ENCODE results near the gene TXN. TPM values are rescaled to one million over a fixed set of nuclear protein-coding genes. Genes with fewer than 3 reads are reported as not detected.
"Not testable (repeated sequence)": the region's sequence is repeated elsewhere in the genome, so short reads cannot be mapped to it uniquely, and the experiment has no call there.

TXN gene
- total RNA-seq, 1 donor from 2014 or later, result 205 TPM

DNA sequence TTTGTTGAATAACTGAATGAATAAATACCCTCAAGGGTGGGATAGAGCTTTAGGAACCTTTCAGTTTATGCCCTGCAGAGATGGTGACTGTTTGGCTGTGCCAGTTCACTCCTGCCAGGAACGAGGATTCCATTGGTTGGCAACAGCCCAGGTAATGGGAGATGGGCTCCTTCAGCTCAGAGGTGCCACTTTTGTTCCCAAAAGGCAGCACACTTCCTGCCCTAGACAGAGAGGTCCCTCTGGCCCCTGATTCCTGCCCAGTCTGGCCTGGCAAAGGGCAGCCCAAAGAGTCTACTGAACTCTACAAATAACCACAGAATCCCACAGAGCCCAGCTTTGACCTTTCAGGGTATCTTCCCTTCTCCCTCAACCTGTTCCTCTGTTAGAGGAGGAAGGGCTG, 49.9 kb downstream of the TXN start:
- TF ChIP-seq, protein P1, sequence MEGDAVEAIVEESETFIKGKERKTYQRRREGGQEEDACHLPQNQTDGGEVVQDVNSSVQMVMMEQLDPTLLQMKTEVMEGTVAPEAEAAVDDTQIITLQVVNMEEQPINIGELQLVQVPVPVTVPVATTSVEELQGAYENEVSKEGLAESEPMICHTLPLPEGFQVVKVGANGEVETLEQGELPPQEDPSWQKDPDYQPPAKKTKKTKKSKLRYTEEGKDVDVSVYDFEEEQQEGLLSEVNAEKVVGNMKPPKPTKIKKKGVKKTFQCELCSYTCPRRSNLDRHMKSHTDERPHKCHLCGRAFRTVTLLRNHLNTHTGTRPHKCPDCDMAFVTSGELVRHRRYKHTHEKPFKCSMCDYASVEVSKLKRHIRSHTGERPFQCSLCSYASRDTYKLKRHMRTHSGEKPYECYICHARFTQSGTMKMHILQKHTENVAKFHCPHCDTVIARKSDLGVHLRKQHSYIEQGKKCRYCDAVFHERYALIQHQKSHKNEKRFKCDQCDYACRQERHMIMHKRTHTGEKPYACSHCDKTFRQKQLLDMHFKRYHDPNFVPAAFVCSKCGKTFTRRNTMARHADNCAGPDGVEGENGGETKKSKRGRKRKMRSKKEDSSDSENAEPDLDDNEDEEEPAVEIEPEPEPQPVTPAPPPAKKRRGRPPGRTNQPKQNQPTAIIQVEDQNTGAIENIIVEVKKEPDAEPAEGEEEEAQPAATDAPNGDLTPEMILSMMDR (conservative IDR thresholded peaks at IDR 0.05), result no peak
- Mint-ChIP-seq H3K27me3 (peaks cover 10% of the 10 kb centered on the region), H3K4me3 (no peak overlapping the region), H3K27ac (no peak overlapping the region), H3K9me3 (no peaks in the 10 kb centered on the region), H3K36me3 (no peaks in the 10 kb centered on the region), H3K4me1 (ENCODE audit: unreplicated experiment) (no peaks in the 10 kb centered on the region)
- no peak for DNase-seq (ENCODE audit: extremely low spot score, unreplicated experiment)

DNA sequence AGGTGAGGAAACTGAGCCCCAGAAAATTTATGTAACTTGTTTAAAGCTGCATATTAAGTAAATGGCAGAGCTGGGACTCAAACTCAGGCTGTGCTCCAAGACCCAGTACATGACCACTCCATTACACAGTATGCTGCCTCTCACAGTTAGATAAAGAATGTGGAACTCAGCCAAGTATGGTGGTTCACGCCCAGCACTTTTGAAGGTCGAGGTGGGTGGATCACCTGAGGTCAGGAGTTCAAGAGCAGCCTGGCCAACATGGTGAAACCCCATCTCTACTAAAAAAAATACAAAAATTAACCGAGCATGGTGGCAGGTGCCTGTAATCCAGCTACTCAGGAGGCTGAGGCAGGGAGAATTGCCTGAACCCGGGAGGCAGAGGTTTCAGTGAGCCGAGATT, 50.7 kb downstream of the TXN start:
- H3K4me1 Mint-ChIP-seq (ENCODE audit: unreplicated experiment); H3K27ac Mint-ChIP-seq; DNase-seq (ENCODE audit: extremely low spot score, unreplicated experiment); H3K4me3 Mint-ChIP-seq; H3K27me3 Mint-ChIP-seq; H3K9me3 Mint-ChIP-seq; H3K36me3 Mint-ChIP-seq: not testable (repeated sequence)

DNA sequence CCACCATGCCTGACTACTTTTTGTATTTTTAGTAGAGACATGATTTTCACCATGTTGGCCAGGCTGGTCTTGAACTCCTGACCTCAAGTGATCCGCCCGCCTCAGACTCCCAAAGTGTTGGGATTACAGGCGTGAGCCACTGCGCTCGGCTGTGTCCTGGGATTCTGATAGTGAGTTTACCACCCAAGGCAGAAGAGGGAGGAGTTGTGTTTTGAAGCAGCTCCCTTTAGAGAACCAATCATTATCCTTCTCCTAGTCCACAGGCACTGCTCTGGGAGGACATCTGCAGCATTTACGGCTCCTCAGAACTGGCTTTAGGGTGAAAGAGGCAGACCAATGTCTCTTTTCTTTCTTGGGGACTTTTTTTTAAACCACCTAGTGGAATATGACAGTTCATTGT, 54.1 kb downstream of the TXN start:
- TF ChIP-seq, protein P1 (conservative IDR thresholded peaks at IDR 0.05), result no peak
- no peaks in the 10 kb centered on the region for H3K9me3 Mint-ChIP-seq
- no peak for DNase-seq (ENCODE audit: extremely low spot score, unreplicated experiment)
- peaks cover 3% of the 10 kb centered on the region for H3K27me3 Mint-ChIP-seq
- no peaks in the 10 kb centered on the region for H3K4me1 Mint-ChIP-seq (ENCODE audit: unreplicated experiment)
- no peak overlapping the region for H3K4me3 Mint-ChIP-seq
- H3K27ac Mint-ChIP-seq, result no peak overlapping the region
- no peaks in the 10 kb centered on the region for H3K36me3 Mint-ChIP-seq

DNA sequence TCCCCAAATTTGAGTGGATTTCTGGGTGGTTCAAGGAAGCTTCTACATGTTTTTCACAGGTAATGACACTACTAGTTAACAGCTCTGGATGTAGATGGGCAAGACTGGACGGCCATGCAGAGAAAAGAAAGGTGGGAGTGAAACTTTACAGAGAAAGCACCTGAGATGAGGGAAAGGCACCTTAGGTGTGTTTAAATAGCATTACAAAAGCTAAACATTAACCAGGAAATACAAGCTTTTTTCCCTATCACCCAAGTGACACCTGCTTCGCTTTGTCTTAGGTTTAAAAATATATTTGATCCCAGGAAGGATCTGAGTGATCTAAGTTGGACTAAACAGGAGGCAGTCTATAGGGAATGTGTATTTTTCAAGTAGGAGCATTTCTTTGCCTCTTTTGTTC, 56.7 kb downstream of the TXN start:
- Mint-ChIP-seq H3K27me3 (no peaks in the 10 kb centered on the region), H3K27ac (no peak overlapping the region), H3K9me3 (no peaks in the 10 kb centered on the region), H3K36me3 (no peaks in the 10 kb centered on the region), H3K4me3 (no peak overlapping the region), H3K4me1 (ENCODE audit: unreplicated experiment) (no peaks in the 10 kb centered on the region)
- no peak for DNase-seq (ENCODE audit: extremely low spot score, unreplicated experiment)
- TF ChIP-seq, protein P1 (conservative IDR thresholded peaks at IDR 0.05), result no peak

DNA sequence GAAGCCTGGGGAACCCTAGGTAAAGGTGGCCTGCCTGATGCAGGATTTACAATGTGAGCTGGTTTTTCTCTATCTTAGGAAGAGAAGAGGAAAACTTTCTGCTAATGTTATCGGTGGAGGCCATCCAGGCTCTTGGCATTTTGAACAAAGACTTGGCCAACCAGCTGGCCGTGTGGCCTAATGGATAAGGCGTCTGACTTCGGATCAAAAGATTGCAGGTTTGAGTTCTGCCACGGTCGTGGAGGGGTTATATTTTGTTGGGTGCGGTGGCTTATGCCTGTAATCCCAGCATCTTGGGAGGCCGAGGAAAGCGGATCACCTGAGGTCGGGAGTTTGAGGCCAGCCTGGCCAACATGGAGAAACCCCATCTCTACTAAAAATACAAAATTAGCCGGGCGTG, 58.0 kb downstream of the TXN start:
- no peaks in the 10 kb centered on the region for H3K4me1 Mint-ChIP-seq (ENCODE audit: unreplicated experiment)
- TF ChIP-seq, protein P1 (conservative IDR thresholded peaks at IDR 0.05), result no peak
- no peak overlapping the region for H3K4me3 Mint-ChIP-seq
- H3K27ac Mint-ChIP-seq, result no peak overlapping the region
- no peaks in the 10 kb centered on the region for H3K27me3 Mint-ChIP-seq
- H3K36me3 Mint-ChIP-seq, result no peaks in the 10 kb centered on the region
- H3K9me3 Mint-ChIP-seq, result no peaks in the 10 kb centered on the region
- DNase-seq (ENCODE audit: extremely low spot score, unreplicated experiment), result no peak

DNA sequence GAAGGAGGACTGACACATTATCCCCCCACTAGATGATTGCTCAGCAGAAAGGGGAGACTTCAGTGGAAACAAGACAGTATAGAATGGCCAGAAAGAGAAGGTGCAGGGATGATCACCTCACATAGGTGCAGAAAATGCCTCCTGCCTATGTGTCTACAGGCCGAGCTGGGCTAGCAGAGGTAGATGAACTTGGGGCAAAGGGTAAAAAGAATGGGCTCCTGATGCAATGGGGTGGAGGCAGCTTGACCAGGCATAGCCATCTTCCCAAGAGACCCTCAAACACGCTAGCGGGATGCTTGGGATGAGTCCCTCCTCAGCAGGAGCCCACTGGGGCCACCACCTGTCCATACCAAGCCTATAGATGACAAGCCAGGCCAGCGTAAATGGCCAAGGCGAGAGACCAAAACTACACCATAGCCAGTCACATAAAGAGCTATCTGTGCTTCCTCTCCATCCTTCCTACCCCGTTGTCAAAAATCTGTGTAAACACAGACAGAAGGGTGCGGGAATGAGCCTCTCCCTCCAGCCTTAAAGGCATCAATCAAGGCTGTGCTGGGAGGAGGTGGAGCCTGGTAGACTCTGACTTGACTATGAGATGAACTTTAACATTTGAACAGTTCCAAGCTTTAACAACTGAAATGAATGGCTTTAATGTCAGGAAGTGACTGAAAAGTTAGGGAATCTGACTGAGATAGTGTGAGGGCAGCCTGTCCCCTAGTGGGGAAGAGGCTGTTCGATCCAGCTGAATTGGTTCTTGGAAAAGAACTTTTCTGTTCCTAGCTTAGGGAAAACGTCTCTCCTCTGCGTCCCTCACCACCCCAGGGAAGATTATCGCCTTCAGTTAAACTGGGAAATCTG, 58.7 kb downstream of the TXN start:
- H3K36me3 Mint-ChIP-seq, result no peaks in the 10 kb centered on the region
- DNase-seq (ENCODE audit: extremely low spot score, unreplicated experiment), result no peak
- TF ChIP-seq, protein P1 (conservative IDR thresholded peaks at IDR 0.05), result peak; percentile 22
- no peak overlapping the region for H3K27ac Mint-ChIP-seq
- H3K27me3 Mint-ChIP-seq, result no peaks in the 10 kb centered on the region
- H3K4me1 Mint-ChIP-seq (ENCODE audit: unreplicated experiment), result peaks cover 6% of the 10 kb centered on the region
- no peaks in the 10 kb centered on the region for H3K9me3 Mint-ChIP-seq
- H3K4me3 Mint-ChIP-seq, result no peak overlapping the region

DNA sequence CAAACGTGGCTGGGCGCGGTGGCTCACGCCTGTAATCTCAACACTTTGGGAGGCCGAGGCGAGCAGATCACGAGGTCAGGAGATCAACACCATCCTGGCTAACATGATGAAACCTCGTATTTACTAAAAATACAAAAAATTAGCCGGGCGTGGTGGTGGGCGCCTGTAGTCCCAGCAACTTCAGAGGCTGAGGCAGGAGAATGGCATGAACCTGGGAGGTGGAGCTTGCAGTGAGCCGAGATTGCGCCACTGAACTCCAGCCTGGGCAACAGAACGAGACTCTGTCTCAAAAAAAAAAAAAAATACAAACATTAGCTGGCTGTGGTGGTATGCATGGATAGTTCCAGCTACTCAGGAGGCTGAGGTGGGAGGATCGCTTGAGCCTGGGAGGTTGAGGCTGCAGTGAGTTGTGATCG, 60.2 kb downstream of the TXN start:
- DNase-seq (ENCODE audit: extremely low spot score, unreplicated experiment); H3K4me1 Mint-ChIP-seq (ENCODE audit: unreplicated experiment); H3K27ac Mint-ChIP-seq; H3K4me3 Mint-ChIP-seq; H3K9me3 Mint-ChIP-seq; H3K36me3 Mint-ChIP-seq; H3K27me3 Mint-ChIP-seq: not testable (repeated sequence)

Measured in type B pancreatic cell (in vitro differentiated cells).